Measurements from ENCODE around the gene PLTP. TPM values are rescaled to one million over a fixed set of nuclear protein-coding genes. Genes with fewer than 3 reads are reported as not detected.
A peak's percentile ranks its signal among the peaks of the same experiment; 100 is the strongest.

Gene PLTP
- total and polyA plus RNA-seq, 2 of the 13 experiments (the other 11 are each of a cell fraction or from before 2014, with no cell fraction given) = 16.9 to 28.6 TPM

- TF ChIP-seq ZSCAN5A (CRISPR knock-in tag; IDR thresholded peaks at IDR 0.05; ENCODE audit: borderline replicate concordance) (no peak), MYNN (CRISPR knock-in tag; IDR thresholded peaks at IDR 0.05; ENCODE audit: low read depth) (no peak), PAXIP1 (CRISPR knock-in tag; conservative IDR thresholded peaks at IDR 0.05) (no peak), NFKB2 (CRISPR knock-in tag; IDR thresholded peaks at IDR 0.05; ENCODE audit: borderline replicate concordance) (no peak), POLR2AphosphoS5 (IDR thresholded peaks at IDR 0.05; ENCODE audit: low read depth, low read length) (0 out of 2 replicates have a peak, but pooled peaks have one; percentile 13), ZSCAN21 (CRISPR knock-in tag; IDR thresholded peaks at IDR 0.05; ENCODE audit: borderline replicate concordance) (no peak), AHDC1 (CRISPR knock-in tag; IDR thresholded peaks at IDR 0.05; ENCODE audit: borderline replicate concordance) (no peak), HOXA9 (CRISPR knock-in tag; IDR thresholded peaks at IDR 0.05; ENCODE audit: borderline replicate concordance) (no peak), NCOR1 (IDR thresholded peaks at IDR 0.05; ENCODE audit: borderline replicate concordance, low read length) (no peak), RBFOX2 (IDR thresholded peaks at IDR 0.05; ENCODE audit: low read depth, low read length) (peak; percentile 12; the same call in 1 of the 2 replicates), CREM (IDR thresholded peaks at IDR 0.05) (no peak), CREM (CRISPR knock-in tag; IDR thresholded peaks at IDR 0.05) (no peak), LBX2 (CRISPR knock-in tag; IDR thresholded peaks at IDR 0.05; ENCODE audit: borderline replicate concordance) (no peak), TFAP4 (IDR thresholded peaks at IDR 0.05; ENCODE audit: borderline replicate concordance, low read depth) (no peak), RXRA (CRISPR knock-in tag; IDR thresholded peaks at IDR 0.05) (no peak), DPF2 (CRISPR knock-in tag; IDR thresholded peaks at IDR 0.05; ENCODE audit: borderline replicate concordance, low read depth) (no peak)
These were observed 36.3 kb upstream of the PLTP start (continued) for GRCh38 chr20:45948261-45948733.

Data from HepG2 (cell line).